GM12875 (cell line): Measurements from ENCODE around the gene RNASE4.
"Not testable (repeated sequence)": the region's sequence is repeated elsewhere in the genome, so short reads cannot be mapped to it uniquely, and the experiment has no call there.

Experiments used
- H3K4me3 ChIP-seq: one replicate; pipeline ENCODE4 v1.5.1; 2011; ENCODE audit warnings: low read depth, low read length, control low read depth
- CTCF ChIP-seq: IDR thresholded peaks from 2 replicates; pipeline ENCODE4 v1.5.1; 2011; ENCODE audit warnings: low read depth, mild to moderate bottlenecking, control low read depth, inconsistent platforms, low read length, moderate library complexity, borderline replicate concordance; ENCODE audit not compliant: insufficient read depth

RNASE4 gene

GRCh38 chr14:20732979-20733635, 48.7 kb downstream of the RNASE4 start:
- H3K4me3 ChIP-seq: no peak overlapping the region
- no peak for TF ChIP-seq CTCF

GRCh38 chr14:20733684-20734429, 49.5 kb downstream of the RNASE4 start:
- H3K4me3 ChIP-seq: no peak overlapping the region
- no peak for TF ChIP-seq CTCF

- TF ChIP-seq CTCF: no peak
- no peak overlapping the region for H3K4me3 ChIP-seq
These were observed 50.1 kb downstream of the RNASE4 start for GRCh38 chr14:20734430-20734806.

GRCh38 chr14:20738292-20738691, 53.9 kb downstream of the RNASE4 start:
- not testable (repeated sequence) for H3K4me3 ChIP-seq

GRCh38 chr14:20742132-20742531, 57.8 kb downstream of the RNASE4 start:
- no peak overlapping the region for H3K4me3 ChIP-seq
- TF ChIP-seq CTCF: no peak

- no peak overlapping the region for H3K4me3 ChIP-seq
- TF ChIP-seq CTCF: no peak
These were observed 59.2 kb downstream of the RNASE4 start for GRCh38 chr14:20743556-20743955.

GRCh38 chr14:20745571-20746358, 61.4 kb downstream of the RNASE4 start, which contains the start of gene EDDM3A:
Gene EDDM3A (plus strand): TSS chr14:20745887. CDS start chr14:20747581, 1,694 bp downstream.
- no peak for TF ChIP-seq CTCF
- no peak within 1 kb of the TSS for H3K4me3 ChIP-seq
